Activated CD4-positive, alpha-beta memory T cell treated with anti-CD3 and anti-CD28 coated beads, Interleukin-2, amount 10 ng/mL, durations not matched to agents 7 days and 5 days (primary cell): ENCODE results near the gene CFL1. TPM values are rescaled to one million over a fixed set of nuclear protein-coding genes. Genes with fewer than 3 reads are reported as not detected.

Experiments
- CTCF ChIA-PET: fragments of 350-600 bp; sonication (Branson Sonifier 250); formaldehyde crosslinking; loops from one replicate; lab custom pipeline; 2021; ENCODE audit warnings: antibody characterized with exemption, inconsistent platforms; lab: Charles Lee
- POLR2A ChIA-PET: fragments of 350-600 bp; sonication (Branson Sonifier 250); formaldehyde crosslinking; loops from one replicate; lab custom pipeline; 2021; ENCODE audit warnings: antibody characterized with exemption; lab: Charles Lee
- DNase-seq: peaks from one replicate; pipeline ENCODE4 v3.0.0-alpha.2; 2020
- H3K27ac Mint-ChIP-seq: one replicate; pipeline ENCODE4 v1.8.0; 2021; ENCODE audit warnings: mild to moderate bottlenecking, mixed read lengths
- H3K27me3 Mint-ChIP-seq: one replicate; pipeline ENCODE4 v1.8.0; 2021; ENCODE audit warnings: mixed read lengths
- H3K36me3 Mint-ChIP-seq: one replicate; pipeline ENCODE4 v1.8.0; 2021; ENCODE audit warnings: low read depth, mixed read lengths
- H3K4me1 Mint-ChIP-seq: one replicate; pipeline ENCODE4 v1.8.0; 2021; ENCODE audit warnings: mixed read lengths
- H3K4me3 Mint-ChIP-seq: one replicate; pipeline ENCODE4 v1.8.0; 2021; ENCODE audit warnings: mild to moderate bottlenecking, mixed read lengths
- H3K9me3 Mint-ChIP-seq: one replicate; pipeline ENCODE4 v1.8.0; 2021; ENCODE audit warnings: mixed read lengths
- total RNA-seq, 2 experiments: library from RNA; stranded (reverse); gene quantifications; one replicate each; pipeline ENCODE4 v1.2.3, GENCODE V29; 2021

Gene CFL1
- total RNA-seq, 2 experiments from 2014 or later = 1,733 to 1,734 TPM

DNA sequence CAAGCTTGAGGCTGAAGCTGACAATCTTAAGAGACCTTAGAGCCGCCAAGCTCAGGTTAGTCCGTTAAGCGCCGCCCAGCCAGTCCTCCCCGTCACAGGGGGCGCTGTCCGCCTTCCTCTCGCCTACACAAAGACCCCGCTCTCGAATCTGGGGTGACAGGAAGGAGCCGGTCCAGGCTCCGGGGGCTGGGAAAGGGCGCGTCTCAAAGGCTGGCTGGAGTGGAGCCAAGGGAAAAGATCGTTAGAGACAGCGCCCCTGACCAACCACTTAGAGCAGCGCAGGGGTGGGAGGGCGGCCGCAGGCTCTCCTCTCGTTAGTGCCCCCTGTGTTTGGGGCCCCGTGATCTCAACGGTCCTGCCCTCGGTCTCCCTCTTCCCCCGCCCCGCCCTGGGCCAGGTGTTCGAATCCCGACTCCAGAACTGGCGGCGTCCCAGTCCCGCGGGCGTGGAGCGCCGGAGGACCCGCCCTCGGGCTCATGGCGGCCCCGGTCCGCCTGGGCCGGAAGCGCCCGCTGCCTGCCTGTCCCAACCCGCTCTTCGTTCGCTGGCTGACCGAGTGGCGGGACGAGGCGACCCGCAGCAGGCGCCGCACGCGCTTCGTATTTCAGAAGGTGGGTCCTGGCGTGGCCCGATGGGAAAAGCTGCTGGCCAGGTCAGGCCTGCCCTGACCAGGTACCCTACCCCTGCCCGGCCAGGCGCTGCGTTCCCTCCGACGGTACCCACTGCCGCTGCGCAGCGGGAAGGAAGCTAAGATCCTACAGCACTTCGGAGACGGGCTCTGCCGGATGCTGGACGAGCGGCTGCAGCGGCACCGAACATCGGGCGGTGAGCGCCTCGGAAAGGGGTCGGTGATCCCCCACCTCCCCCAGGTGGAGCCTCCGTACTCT, 2.5 kb upstream of the CFL1 start, which contains the start of gene MUS81:
TSS of gene MUS81 (plus strand) at position 156 of the 887 bp plus-strand sequence. CDS start at position 477, 321 bp downstream.
- Mint-ChIP-seq H3K4me3 (peak within 1 kb of the TSS; percentile 84), H3K27ac (peak within 1 kb of the TSS; percentile 97), H3K27me3 (no peaks in the 10 kb centered on the region), H3K4me1 (peaks cover 52% of the 10 kb centered on the region), H3K36me3 (peaks cover 60% of the 10 kb centered on the region), H3K9me3 (no peaks in the 10 kb centered on the region)
- CTCF ChIA-PET = interaction anchor here (0.6 to 8.7 kb wide), 41 partner anchors 9 to 361 kb away, joined by 3 to 251 read pairs (median 5); partner anchors contain the start of genes AP5B1, BANF1, C11orf68 and CCDC85B
- peak; percentile 97 for DNase-seq
- POLR2A ChIA-PET = interaction anchor here (0.6 to 8.9 kb wide), 40 partner anchors 10 to 1116 kb away, joined by 3 to 284 read pairs (median 6); partner anchors contain the start of genes AP5B1, BANF1, C11orf68 and CCDC85B

DNA sequence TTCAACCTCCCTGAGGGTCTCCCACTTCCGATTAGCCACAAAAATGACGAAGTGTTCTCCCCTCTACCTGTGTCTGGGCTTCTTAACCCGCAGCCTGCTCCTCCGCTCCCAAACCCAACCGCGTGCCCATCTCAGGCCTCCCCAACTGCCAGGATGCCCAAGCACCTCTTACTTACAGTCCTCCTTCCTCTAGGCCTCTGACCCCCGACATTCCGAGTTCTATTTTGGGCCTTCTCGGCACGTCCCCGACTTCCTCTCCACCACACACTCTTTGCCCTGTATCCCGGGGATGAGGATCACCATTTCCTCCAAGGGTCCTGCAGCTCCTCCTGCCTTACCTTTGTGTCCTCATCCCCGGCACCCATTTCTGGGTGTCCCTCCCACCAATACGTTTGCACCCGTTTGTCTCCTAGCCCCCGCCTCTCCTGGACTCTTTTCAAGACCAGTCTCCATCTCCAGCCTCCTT, 1.9 kb upstream of the CFL1 start:
- CTCF ChIA-PET = interaction anchor here (0.6 to 8.7 kb wide), 43 partner anchors 8 to 360 kb away, joined by 3 to 251 read pairs (median 5); partner anchors contain the start of genes AP5B1, BANF1, C11orf68 and CCDC85B
- H3K27me3 Mint-ChIP-seq = no peaks in the 10 kb centered on the region
- peaks cover 56% of the 10 kb centered on the region for H3K4me1 Mint-ChIP-seq
- POLR2A ChIA-PET = interaction anchor here (0.6 to 8.9 kb wide), 37 partner anchors 10 to 1115 kb away, joined by 3 to 284 read pairs (median 6); partner anchors contain the start of genes AP5B1, BANF1, C11orf68 and CCDC85B
- H3K27ac Mint-ChIP-seq = peak overlapping the region; percentile 97
- DNase-seq = no peak
- peaks cover 61% of the 10 kb centered on the region for H3K36me3 Mint-ChIP-seq
- H3K4me3 Mint-ChIP-seq = peak overlapping the region; percentile 84
- no peaks in the 10 kb centered on the region for H3K9me3 Mint-ChIP-seq

DNA sequence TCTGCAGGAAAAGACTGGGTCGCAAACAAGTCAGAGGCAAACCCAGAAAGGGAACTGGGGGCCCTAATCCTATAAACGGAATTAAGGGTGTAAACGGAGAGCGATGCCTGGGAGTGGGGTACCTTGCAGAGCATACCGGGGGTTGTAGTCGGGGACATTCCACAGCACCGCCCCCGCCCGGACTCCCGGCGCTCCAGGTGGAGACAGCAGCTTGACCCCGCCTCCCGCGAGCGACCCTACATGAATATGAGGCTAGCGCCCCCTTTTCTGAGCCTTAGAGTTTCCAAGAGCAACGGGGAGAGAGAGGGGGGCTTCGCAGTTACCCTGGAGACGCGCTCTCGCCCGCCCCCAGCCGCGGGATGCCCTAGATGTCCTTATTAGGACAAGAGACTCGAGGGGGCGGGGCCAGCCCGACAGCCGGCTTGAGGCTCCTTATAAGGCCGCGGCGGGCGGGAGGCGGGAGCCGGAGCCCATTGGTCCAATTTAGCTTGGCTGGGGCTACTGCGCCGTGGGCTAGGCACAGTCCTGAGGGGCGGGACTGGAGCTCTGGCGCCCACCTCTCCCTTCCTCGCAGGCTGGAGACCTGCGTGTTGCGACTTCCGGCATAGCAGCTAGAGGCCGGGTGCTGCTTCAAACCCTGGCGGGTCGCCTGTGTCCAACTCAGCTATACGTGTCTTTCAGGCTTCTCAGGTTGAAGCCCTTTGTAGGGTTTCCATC, 1.3 kb upstream of the CFL1 start:
- Mint-ChIP-seq H3K36me3 (peaks cover 63% of the 10 kb centered on the region), H3K27me3 (no peaks in the 10 kb centered on the region), H3K4me1 (peaks cover 62% of the 10 kb centered on the region), H3K4me3 (peak overlapping the region; percentile 84), H3K9me3 (no peaks in the 10 kb centered on the region), H3K27ac (peak overlapping the region; percentile 97)
- peak; percentile 99 for DNase-seq
- ChIA-PET POLR2A (interaction anchor here (0.6 to 8.9 kb wide), 37 partner anchors 9 to 1115 kb away, joined by 3 to 284 read pairs (median 6); partner anchors contain the start of genes AP5B1, BANF1, C11orf68 and CCDC85B), CTCF (interaction anchor here (0.6 to 8.7 kb wide), 39 partner anchors 8 to 360 kb away, joined by 3 to 251 read pairs (median 6); partner anchors contain the start of genes AP5B1, BANF1, C11orf68 and CCDC85B)

- Mint-ChIP-seq H3K27me3 (no peaks in the 10 kb centered on the region), H3K36me3 (peaks cover 64% of the 10 kb centered on the region), H3K27ac (peak overlapping the region; percentile 97), H3K9me3 (no peaks in the 10 kb centered on the region), H3K4me1 (peaks cover 66% of the 10 kb centered on the region), H3K4me3 (peak overlapping the region; percentile 84)
- DNase-seq = no peak
- ChIA-PET POLR2A (interaction anchor here (0.6 to 8.9 kb wide), 29 partner anchors 8 to 983 kb away, joined by 3 to 284 read pairs (median 12); partner anchors contain the start of genes AP5B1, BANF1, C11orf68 and CCDC85B), CTCF (interaction anchor here (1.2 to 8.7 kb wide), 11 partner anchors 12 to 243 kb away, joined by 4 to 251 read pairs (median 12); partner anchors contain the start of genes AP5B1, CCDC85B, CTSW and FIBP)
Measured at GRCh38 chr11:65858681-65859087, 704 bp upstream of the CFL1 start.

GRCh38 chr11:65857500-65857852, 504 bp downstream of the CFL1 start:
- H3K27me3 Mint-ChIP-seq = no peaks in the 10 kb centered on the region
- H3K27ac Mint-ChIP-seq = peak overlapping the region; percentile 83
- ChIA-PET CTCF (interaction anchor here (1.2 to 8.7 kb wide), 3 partner anchors 30 to 146 kb away, joined by 4 to 251 read pairs (median 7); partner anchors contain the start of genes AP5B1, CCDC85B, FIBP and KAT5), POLR2A (interaction anchor here (1.0 to 8.9 kb wide), 14 partner anchors 8 to 242 kb away, joined by 4 to 284 read pairs (median 12); partner anchors contain the start of genes AP5B1, BANF1, C11orf68 and CCDC85B)
- H3K9me3 Mint-ChIP-seq = no peaks in the 10 kb centered on the region
- H3K36me3 Mint-ChIP-seq = peaks cover 64% of the 10 kb centered on the region
- peak overlapping the region; percentile 91 for H3K4me3 Mint-ChIP-seq
- peak; percentile 70 for DNase-seq
- H3K4me1 Mint-ChIP-seq = peaks cover 61% of the 10 kb centered on the region

DNA sequence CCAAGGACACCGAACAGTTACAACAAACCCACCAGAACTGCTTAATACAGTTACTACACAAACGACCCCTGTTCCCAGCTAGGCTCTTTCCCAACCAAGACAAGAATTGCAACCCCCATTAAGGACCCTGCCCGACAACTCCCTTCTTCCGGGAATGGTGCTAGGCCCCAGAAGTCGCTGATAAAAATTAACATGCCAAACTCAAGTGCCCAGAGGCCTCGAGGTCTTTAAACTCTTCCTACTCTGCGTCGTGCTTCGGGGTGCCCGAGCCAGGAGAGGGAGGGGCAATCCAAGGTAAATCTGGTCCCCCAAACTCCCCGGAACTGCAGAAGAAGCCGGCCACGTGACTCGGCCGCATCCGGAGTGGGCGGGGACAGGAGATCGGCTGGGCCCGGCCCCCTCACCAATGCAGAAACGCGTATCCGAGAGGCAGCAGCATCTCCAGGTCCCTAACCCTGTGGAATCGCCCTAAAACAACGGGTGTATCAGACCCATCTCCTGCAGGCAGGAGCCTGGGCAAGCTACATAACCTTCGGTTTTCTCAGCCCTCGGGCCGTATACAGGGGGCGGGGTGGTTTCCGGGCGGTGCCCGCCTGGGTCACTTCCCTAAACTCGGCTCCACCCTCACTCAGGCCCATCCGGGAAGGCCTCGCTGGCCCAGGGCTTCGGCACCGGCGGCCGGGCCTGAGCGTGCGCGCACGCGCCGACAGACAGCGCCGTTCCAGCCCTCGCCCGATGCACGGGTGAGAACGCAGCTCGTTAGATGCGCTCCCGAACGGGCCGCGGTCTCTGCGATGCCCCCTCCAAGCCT, 1.1 kb downstream of the CFL1 start:
- Mint-ChIP-seq H3K9me3 (peaks cover 2% of the 10 kb centered on the region), H3K36me3 (peaks cover 66% of the 10 kb centered on the region), H3K27ac (peak overlapping the region; percentile 83), H3K4me1 (peaks cover 57% of the 10 kb centered on the region), H3K4me3 (peak overlapping the region; percentile 91), H3K27me3 (no peaks in the 10 kb centered on the region)
- DNase-seq = peak; percentile 90
- CTCF ChIA-PET = interaction anchor here (1.4 to 8.7 kb wide), 3 partner anchors 31 to 145 kb away, joined by 4 to 251 read pairs (median 7); partner anchors contain the start of genes CCDC85B, FIBP and KAT5
- POLR2A ChIA-PET = interaction anchor here (0.6 to 8.9 kb wide), 12 partner anchors 13 to 242 kb away, joined by 3 to 284 read pairs (median 8); partner anchors contain the start of genes AP5B1, BANF1, C11orf68 and CCDC85B

- Mint-ChIP-seq H3K4me1 (peaks cover 48% of the 10 kb centered on the region), H3K27ac (peak overlapping the region; percentile 83), H3K4me3 (peak overlapping the region; percentile 91), H3K9me3 (peaks cover 5% of the 10 kb centered on the region), H3K36me3 (peaks cover 68% of the 10 kb centered on the region), H3K27me3 (no peaks in the 10 kb centered on the region)
- ChIA-PET POLR2A (interaction anchor here (0.7 to 8.9 kb wide), 7 partner anchors 14 to 241 kb away, joined by 3 to 284 read pairs (median 8); partner anchors contain the start of genes AP5B1, BANF1, CCDC85B and EFEMP2), CTCF (interaction anchor here (1.4 to 8.7 kb wide), 2 partner anchors 32 to 144 kb away, joined by 4 to 251 read pairs; partner anchors contain the start of genes CCDC85B, FIBP and KAT5)
- no peak for DNase-seq
Measured at GRCh38 chr11:65855927-65856363, 2.0 kb downstream of the CFL1 start.

DNA sequence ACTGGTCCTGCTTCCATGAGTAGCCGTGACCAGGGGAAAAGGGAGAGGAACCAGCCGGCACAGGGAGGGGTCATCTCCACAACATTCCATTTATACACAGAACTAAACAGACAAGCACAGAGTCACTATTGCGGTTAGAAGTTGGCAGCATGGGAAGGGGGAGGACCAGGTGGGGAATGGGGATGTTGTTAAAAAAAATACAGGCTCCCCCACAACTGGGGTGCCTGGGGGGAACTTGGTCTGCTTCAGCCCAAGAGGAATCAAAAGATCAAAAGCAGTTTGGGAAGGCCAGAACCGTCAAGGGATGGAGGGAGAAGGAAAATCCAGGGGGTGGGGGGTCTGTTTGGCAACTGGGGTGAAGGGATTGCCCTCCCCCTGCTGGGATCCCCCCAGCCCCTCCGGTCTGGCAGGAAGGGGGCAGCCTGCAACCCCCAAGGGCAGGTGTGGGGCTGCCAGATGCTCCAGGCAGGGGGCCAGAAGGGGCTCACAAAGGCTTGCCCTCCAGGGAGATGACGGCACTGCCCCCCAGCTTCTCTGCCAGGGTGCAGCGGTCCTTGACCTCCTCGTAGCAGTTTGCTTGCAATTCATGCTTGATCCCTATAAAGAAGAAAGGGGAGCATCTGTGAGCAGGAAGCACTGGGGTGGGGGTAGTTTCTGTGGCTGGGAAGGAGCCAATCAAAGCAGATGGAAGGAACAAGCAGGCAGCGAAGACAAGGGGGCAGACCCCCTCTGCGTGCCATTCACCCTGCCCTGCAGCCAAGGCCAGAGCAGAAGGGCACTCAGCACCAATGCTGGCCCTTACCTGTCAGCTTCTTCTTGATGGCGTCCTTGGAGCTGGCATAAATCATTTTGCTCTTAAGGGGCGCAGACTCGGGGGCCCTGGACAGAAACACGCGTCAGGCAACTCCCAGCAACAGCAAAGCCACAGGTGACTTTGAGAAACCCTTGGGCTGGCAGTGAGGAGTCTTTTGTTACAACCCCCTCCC, 2.8 kb downstream of the CFL1 start:
- no peaks in the 10 kb centered on the region for H3K27me3 Mint-ChIP-seq
- ChIA-PET CTCF (interaction anchor here (1.4 to 8.7 kb wide), 2 partner anchors 33 to 143 kb away, joined by 4 to 251 read pairs; partner anchors contain the start of genes CCDC85B, FIBP and KAT5), POLR2A (interaction anchor here (0.7 to 8.9 kb wide), 6 partner anchors 15 to 147 kb away, joined by 3 to 284 read pairs (median 18); partner anchors contain the start of genes AP5B1, BANF1, CCDC85B and EFEMP2)
- H3K36me3 Mint-ChIP-seq = peaks cover 72% of the 10 kb centered on the region
- peak overlapping the region; percentile 83 for H3K27ac Mint-ChIP-seq
- H3K9me3 Mint-ChIP-seq = peaks cover 5% of the 10 kb centered on the region
- H3K4me1 Mint-ChIP-seq = peaks cover 45% of the 10 kb centered on the region
- no peak for DNase-seq
- peak overlapping the region; percentile 91 for H3K4me3 Mint-ChIP-seq

GRCh38 chr11:65854161-65854592, 3.8 kb downstream of the CFL1 start:
- H3K27ac Mint-ChIP-seq = no peak overlapping the region
- DNase-seq = no peak
- peaks cover 5% of the 10 kb centered on the region for H3K9me3 Mint-ChIP-seq
- ChIA-PET POLR2A (interaction anchor here (1.5 to 2.5 kb wide), 3 partner anchors 9 to 21 kb away, joined by 4 to 8 read pairs (median 5); partner anchors contain the start of gene SNX32), CTCF (no interaction called here)
- H3K36me3 Mint-ChIP-seq = peaks cover 70% of the 10 kb centered on the region
- H3K27me3 Mint-ChIP-seq = no peaks in the 10 kb centered on the region
- H3K4me1 Mint-ChIP-seq = peaks cover 42% of the 10 kb centered on the region
- H3K4me3 Mint-ChIP-seq = peak overlapping the region; percentile 39
